Muscle of leg (tissue), 11 donors: Measurements from ENCODE around the gene RALGAPA2. TPM values are rescaled to one million over a fixed set of nuclear protein-coding genes. Genes with fewer than 3 reads are reported as not detected.

Experiments used
- DNase-seq: peaks from one replicate; pipeline ENCODE4 v3.0.0; 2013
- H3K27ac ChIP-seq: one replicate; pipeline ENCODE4 v1.5.1; 2013; ENCODE audit warnings: mild to moderate bottlenecking, low read length, control low read depth
- H3K27me3 ChIP-seq: one replicate; pipeline ENCODE4 v1.6.1; 2013; ENCODE audit warnings: low read length; ENCODE audit not compliant: control insufficient read depth, insufficient read depth
- H3K36me3 ChIP-seq: one replicate; pipeline ENCODE4 v1.6.1; 2013; ENCODE audit warnings: low read length; ENCODE audit not compliant: control insufficient read depth, insufficient read depth
- H3K4me1 ChIP-seq: one replicate; pipeline ENCODE4 v1.6.1; 2013; ENCODE audit warnings: low read length; ENCODE audit not compliant: control insufficient read depth, insufficient read depth
- H3K4me3 ChIP-seq: one replicate; pipeline ENCODE4 v1.5.1; 2013; ENCODE audit warnings: low read length, control low read depth
- H3K9me3 ChIP-seq: replicated peaks from 2 replicates; pipeline ENCODE4 v1.6.1; 2013; ENCODE audit warnings: low read depth, low read length; ENCODE audit not compliant: control insufficient read depth
- WGBS: methylation state at CpG from one replicate; pipeline ENCODE4 v1.1.5; 2013; ENCODE audit warnings: missing lambda C conversion rate; ENCODE audit not compliant: insufficient coverage; 5-methylcytosine and 5-hydroxymethylcytosine counted together
- polyA plus RNA-seq, 8 donors: library from polyadenylated mRNA; unstranded; fragments of 120-200 nt; gene quantifications; one replicate each; pipeline versions ENCODE4 v1.2.1 to v1.2.3, GENCODE V29; 2013; ENCODE audit warnings: inconsistent platforms in 1 of 8, low replicate concordance in 1 of 8; ENCODE audit not compliant: insufficient read length in 8 of 8, insufficient read depth in 1 of 8
- total RNA-seq: library from RNA; stranded (reverse); fragments of 120-200 nt; gene quantifications from one replicate; pipeline ENCODE4 v1.2.4, GENCODE V29; 2013

RALGAPA2 gene
- total and polyA plus RNA-seq, 9 donors: 6.0 to 10.6 (median 8.3) TPM

GRCh38 chr20:20690676-20691476, 21.6 kb downstream of the RALGAPA2 start:
- no peaks in the 10 kb centered on the region for H3K36me3 ChIP-seq
- H3K27ac ChIP-seq: no peak overlapping the region
- no peak overlapping the region for H3K4me3 ChIP-seq
- DNase-seq: no peak
- WGBS: 85% methylated on average over 6 of the region's 8 CpGs
- no peaks in the 10 kb centered on the region for H3K9me3 ChIP-seq
- H3K27me3 ChIP-seq: no peaks in the 10 kb centered on the region
- H3K4me1 ChIP-seq: no peaks in the 10 kb centered on the region

- Histone ChIP-seq H3K27me3 (no peaks in the 10 kb centered on the region), H3K9me3 (no peaks in the 10 kb centered on the region), H3K36me3 (no peaks in the 10 kb centered on the region), H3K4me3 (no peak overlapping the region), H3K27ac (no peak overlapping the region), H3K4me1 (no peaks in the 10 kb centered on the region)
- WGBS: 40% methylated on average over 1 of the region's 5 CpGs
- DNase-seq: no peak
Observed at GRCh38 chr20:20687319-20687718, 25.1 kb downstream of the RALGAPA2 start.

GRCh38 chr20:20685635-20686034, 26.8 kb downstream of the RALGAPA2 start:
- no peak for DNase-seq
- no peaks in the 10 kb centered on the region for H3K27me3 ChIP-seq
- WGBS: 17% methylated on average over 1 of the region's 3 CpGs
- H3K36me3 ChIP-seq: no peaks in the 10 kb centered on the region
- no peak overlapping the region for H3K4me3 ChIP-seq
- H3K9me3 ChIP-seq: no peaks in the 10 kb centered on the region
- H3K4me1 ChIP-seq: no peaks in the 10 kb centered on the region
- no peak overlapping the region for H3K27ac ChIP-seq

- H3K27ac ChIP-seq: no peak overlapping the region
- H3K27me3 ChIP-seq: no peaks in the 10 kb centered on the region
- WGBS: 78% methylated on average over 5 of the region's 10 CpGs
- no peaks in the 10 kb centered on the region for H3K4me1 ChIP-seq
- H3K9me3 ChIP-seq: no peaks in the 10 kb centered on the region
- H3K4me3 ChIP-seq: no peak overlapping the region
- no peak for DNase-seq
- H3K36me3 ChIP-seq: no peaks in the 10 kb centered on the region
Observed at GRCh38 chr20:20683481-20684321, 28.7 kb downstream of the RALGAPA2 start.

- no peak overlapping the region for H3K4me3 ChIP-seq
- WGBS: 89% methylated on average over 9 of the region's 9 CpGs
- no peaks in the 10 kb centered on the region for H3K4me1 ChIP-seq
- H3K27ac ChIP-seq: no peak overlapping the region
- H3K27me3 ChIP-seq: no peaks in the 10 kb centered on the region
- H3K36me3 ChIP-seq: no peaks in the 10 kb centered on the region
- DNase-seq: no peak
- H3K9me3 ChIP-seq: no peaks in the 10 kb centered on the region
Observed at GRCh38 chr20:20683020-20683419, 29.4 kb downstream of the RALGAPA2 start.

GRCh38 chr20:20680991-20681508, 31.4 kb downstream of the RALGAPA2 start:
- Histone ChIP-seq H3K27me3 (no peaks in the 10 kb centered on the region), H3K9me3 (no peaks in the 10 kb centered on the region), H3K4me1 (no peaks in the 10 kb centered on the region), H3K27ac (no peak overlapping the region), H3K4me3 (no peak overlapping the region), H3K36me3 (no peaks in the 10 kb centered on the region)
- 48% methylated on average over 3 of the region's 7 CpGs for WGBS
- no peak for DNase-seq

GRCh38 chr20:20679316-20679715, 33.1 kb downstream of the RALGAPA2 start:
- H3K4me3 ChIP-seq: no peak overlapping the region
- H3K36me3 ChIP-seq: no peaks in the 10 kb centered on the region
- H3K9me3 ChIP-seq: no peaks in the 10 kb centered on the region
- DNase-seq: no peak
- no peaks in the 10 kb centered on the region for H3K27me3 ChIP-seq
- H3K4me1 ChIP-seq: no peaks in the 10 kb centered on the region
- H3K27ac ChIP-seq: no peak overlapping the region
- 100% methylated on average over 3 of the region's 3 CpGs for WGBS

- H3K27me3 ChIP-seq: no peaks in the 10 kb centered on the region
- H3K4me1 ChIP-seq: no peaks in the 10 kb centered on the region
- 51% methylated on average over 2 of the region's 3 CpGs for WGBS
Observed at GRCh38 chr20:20677186-20677585, 35.3 kb downstream of the RALGAPA2 start.

GRCh38 chr20:20668639-20669038, 43.8 kb downstream of the RALGAPA2 start:
- no peak overlapping the region for H3K27ac ChIP-seq
- no peaks in the 10 kb centered on the region for H3K9me3 ChIP-seq
- DNase-seq: peak; percentile 36
- H3K36me3 ChIP-seq: no peaks in the 10 kb centered on the region
- no peaks in the 10 kb centered on the region for H3K27me3 ChIP-seq
- no peaks in the 10 kb centered on the region for H3K4me1 ChIP-seq
- no CpG with 5 or more reads among the region's 1 CpG for WGBS
- no peak overlapping the region for H3K4me3 ChIP-seq

More at GRCh38 chr20:20677186-20677585, 35.3 kb downstream of the RALGAPA2 start:
- Histone ChIP-seq H3K9me3 (no peaks in the 10 kb centered on the region), H3K36me3 (no peaks in the 10 kb centered on the region), H3K4me3 (no peak overlapping the region), H3K27ac (no peak overlapping the region)
- no peak for DNase-seq

DNA sequence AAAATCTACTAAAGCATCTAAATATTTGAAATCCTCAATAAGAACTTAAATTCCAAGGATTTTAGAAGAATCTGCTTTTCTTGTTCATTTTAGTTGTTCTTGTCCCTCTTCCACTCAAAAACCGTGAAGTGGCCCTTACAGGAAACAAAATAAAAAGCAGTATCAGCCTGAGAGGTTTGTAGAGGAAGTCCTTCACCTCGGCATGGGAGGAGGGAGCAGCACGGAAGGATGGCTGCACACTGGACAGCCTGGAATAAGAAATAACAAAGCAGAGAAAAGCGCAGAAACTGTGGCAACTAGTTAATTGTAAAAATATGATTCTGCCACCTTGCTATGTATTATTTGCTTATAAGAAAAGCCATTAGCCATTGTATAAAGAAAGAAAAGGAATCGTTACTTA, 46.1 kb downstream of the RALGAPA2 start:
- no peak overlapping the region for H3K4me3 ChIP-seq
- H3K36me3 ChIP-seq: no peaks in the 10 kb centered on the region
- no peak for DNase-seq
- no peaks in the 10 kb centered on the region for H3K4me1 ChIP-seq
- no peak overlapping the region for H3K27ac ChIP-seq
- 40% methylated on average over 2 of the region's 5 CpGs for WGBS
- H3K27me3 ChIP-seq: no peaks in the 10 kb centered on the region
- H3K9me3 ChIP-seq: no peaks in the 10 kb centered on the region
